Activated T-cell treated with anti-CD3 and anti-CD28 coated beads for 1 hour (primary cell): ENCODE measurements around the gene XPA.
"Not testable (repeated sequence)": the region's sequence is repeated elsewhere in the genome, so short reads cannot be mapped to it uniquely, and the experiment has no call there.

Source experiments
- DNase-seq: peaks from one replicate; pipeline ENCODE4 v3.0.0-alpha.2; 2020; ENCODE audit warnings: low read depth

Gene XPA

GRCh38 chr9:97703437-97704344 lies 6.6 kb upstream of the XPA start:
- DNase-seq: no peak

DNA sequence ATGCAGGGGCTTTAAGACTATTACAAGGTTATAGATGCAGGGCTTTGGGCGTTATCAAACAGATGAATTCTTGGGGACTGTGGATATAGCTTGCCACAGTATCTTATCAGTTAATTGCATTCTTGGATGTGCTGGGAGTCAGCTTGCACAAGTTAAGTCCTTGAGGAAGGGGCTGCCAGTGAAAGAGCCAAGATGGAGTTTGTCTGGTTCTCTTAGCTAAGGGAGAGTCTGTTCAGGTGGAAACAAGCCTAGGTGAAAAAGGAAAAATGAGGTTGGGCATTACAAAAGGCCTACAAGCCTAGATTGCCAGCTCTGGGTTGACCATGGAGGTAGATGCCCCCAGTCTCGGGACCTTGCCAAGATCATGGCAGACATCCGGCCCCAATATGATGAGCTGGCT lies 2.7 kb upstream of the XPA start:
- DNase-seq: not testable (repeated sequence)

DNA sequence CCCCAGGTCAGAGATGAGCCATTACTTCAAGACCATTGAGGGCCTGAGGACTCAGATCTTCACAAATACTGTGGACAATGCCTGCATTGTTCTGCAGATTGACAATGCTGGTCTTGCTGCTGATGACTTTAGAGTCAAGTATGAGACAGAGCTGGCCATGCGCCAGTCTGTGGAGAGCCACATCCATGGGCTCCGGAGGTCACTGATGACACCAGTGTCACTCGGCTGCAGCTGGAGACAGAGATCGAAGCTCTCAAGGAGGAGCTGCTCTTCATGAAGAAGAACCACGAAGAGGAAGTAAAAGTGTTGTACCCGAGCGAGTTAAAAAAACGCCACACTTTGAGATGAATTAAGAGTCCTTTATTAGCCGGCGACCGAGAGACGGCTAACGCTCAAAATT lies 2.1 kb upstream of the XPA start:
- not testable (repeated sequence) for DNase-seq

- no peak for DNase-seq
Measured at GRCh38 chr9:97698865-97699264, 1.7 kb upstream of the XPA start.

GRCh38 chr9:97697837-97698236 lies 697 bp upstream of the XPA start:
- DNase-seq: no peak

GRCh38 chr9:97695995-97696802 lies 941 bp downstream of the XPA start:
- DNase-seq: no peak

GRCh38 chr9:97695390-97695789 lies 1.8 kb downstream of the XPA start:
- DNase-seq: no peak

DNA sequence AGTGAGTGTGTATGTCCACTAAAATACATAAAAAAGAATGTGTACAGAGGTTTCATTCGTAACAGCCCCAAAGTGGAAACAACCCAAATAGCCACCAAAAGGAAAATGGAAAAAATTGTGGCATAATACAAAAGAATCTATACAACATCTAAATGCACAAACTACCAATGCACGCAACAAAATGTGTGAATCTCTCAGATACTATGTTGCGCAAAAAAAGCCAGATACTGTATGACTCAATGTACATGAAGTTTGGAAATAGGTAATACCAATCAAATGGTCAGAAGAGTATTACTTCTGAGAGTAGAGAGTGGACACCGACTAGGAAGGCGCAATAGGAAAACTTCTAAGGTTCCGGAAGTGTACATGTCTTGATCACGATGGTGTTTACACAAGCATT lies 2.4 kb downstream of the XPA start:
- no peak for DNase-seq

GRCh38 chr9:97689401-97690180 lies 7.5 kb downstream of the XPA start:
- DNase-seq: no peak

- DNase-seq: no peak
Measured at GRCh38 chr9:97688654-97689053, 8.5 kb downstream of the XPA start.

- DNase-seq: no peak
Measured at GRCh38 chr9:97682242-97682641, 14.9 kb downstream of the XPA start.

DNA sequence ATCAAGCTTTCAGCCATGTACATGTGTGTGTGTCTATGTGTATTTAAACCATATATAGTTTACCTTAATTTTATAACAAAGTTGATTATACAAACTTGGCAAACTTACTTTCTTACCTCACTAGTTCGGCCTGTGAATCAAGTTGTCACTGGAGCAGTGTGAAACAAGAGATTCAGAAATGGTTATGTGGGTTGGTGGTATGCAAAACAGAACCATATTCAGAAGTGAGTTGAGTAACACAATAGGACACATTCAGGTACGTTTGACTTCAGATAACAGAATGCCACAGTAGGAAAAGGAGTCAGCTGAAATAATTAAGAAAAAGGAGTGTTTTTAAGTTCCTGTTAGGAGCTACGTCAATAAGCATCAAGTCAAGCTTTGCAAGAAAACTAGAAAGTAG lies 21.5 kb downstream of the XPA start:
- DNase-seq: no peak

DNA sequence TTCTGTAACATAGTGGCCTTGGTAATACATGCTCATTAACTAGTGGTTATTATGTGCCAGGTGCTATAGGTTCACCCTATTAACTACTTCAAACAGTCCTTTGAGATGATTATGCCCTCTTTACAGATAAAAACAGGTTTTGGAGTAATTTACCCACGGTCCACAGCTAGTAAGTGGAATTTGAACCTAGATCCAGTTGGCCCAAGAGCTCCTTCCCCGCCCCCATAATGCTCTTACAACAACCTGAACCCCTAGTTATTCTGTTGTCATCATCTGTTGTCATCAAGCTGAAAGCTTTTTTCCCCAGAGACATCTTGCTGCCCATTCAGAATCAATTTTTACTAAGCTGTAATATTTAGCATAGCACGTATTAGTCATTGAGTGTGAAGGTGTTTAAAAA lies 23.2 kb downstream of the XPA start:
- DNase-seq: no peak

DNA sequence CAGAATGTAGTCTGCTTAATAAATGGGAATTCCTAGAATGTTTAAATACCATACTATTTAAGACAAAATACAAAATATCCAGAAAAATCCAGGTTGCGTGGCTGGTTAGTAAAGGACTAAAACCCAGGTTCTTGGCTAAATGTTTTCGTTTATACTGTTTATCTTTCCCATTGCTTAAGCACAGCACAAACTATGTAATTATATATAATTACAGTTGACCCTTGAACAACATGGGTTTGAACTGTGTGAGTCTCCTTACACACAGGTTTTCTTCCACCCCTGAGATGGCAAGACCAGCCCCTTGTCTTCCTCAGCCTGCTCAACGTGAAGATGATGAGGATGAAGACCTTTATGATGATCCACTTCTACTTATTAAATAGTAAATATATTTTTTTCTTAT lies 24.7 kb downstream of the XPA start:
- no peak for DNase-seq

DNA sequence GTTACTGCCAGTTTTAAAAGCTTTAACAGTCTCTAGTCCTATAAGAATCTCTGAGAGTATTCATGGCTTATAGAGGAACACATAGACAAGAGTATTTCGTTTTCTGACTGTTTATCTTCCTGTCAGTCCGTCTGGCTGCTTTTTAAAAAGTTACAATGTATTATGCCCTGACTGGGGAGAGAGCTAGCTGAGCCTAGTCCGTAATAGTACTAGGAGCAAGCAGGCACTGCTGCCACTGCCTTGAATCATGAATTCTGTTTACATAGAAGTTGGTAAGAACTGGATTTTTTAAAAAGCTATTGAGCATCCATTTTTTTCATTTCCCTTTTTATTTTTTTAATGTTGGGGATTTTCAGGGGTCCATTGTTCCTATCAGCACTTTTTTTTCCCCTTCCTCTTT lies 26.6 kb downstream of the XPA start:
- DNase-seq: no peak

GRCh38 chr9:97668485-97668884 lies 28.7 kb downstream of the XPA start:
- no peak for DNase-seq

- no peak for DNase-seq
Measured at GRCh38 chr9:97666907-97667686, 30.0 kb downstream of the XPA start.

DNA sequence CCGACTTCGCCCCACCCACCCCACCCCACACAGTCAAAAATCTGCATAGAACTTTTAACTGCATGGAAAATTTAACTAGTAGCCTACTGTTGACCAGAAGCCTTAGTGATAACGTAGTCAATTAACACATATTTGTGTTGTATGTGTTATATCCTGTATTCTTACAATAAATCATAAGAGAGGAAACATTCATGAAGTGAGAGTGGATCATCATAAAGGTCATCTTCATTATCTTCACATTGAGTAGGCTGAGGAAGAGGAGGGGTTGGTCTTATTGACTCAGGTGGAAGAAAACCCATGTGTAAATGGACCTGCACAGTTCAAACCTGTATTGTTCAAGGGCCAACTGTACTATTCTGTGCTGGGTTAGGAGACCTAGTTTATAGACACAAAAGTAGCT lies 31.4 kb downstream of the XPA start:
- no peak for DNase-seq

DNA sequence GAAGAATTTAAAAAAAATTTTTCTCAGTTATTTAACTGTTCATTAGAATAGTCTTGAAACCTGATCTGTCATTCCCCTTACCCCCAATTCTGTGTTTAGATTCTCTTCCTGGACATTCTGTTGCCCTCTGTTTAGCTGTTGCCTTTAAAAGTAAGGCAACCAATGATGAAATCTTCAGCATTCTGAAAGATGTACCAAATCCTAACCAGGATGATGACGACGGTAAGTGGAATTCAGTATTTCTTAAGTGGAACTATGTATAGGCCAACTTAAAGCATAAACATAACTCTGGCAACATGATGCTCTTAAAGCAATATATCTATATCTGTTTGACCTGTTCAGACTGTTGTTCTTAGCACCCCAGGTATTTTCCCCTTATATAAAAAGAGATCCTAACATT lies 36.3 kb downstream of the XPA start:
- no peak for DNase-seq

GRCh38 chr9:97660340-97660739 lies 36.8 kb downstream of the XPA start:
- DNase-seq: no peak

DNA sequence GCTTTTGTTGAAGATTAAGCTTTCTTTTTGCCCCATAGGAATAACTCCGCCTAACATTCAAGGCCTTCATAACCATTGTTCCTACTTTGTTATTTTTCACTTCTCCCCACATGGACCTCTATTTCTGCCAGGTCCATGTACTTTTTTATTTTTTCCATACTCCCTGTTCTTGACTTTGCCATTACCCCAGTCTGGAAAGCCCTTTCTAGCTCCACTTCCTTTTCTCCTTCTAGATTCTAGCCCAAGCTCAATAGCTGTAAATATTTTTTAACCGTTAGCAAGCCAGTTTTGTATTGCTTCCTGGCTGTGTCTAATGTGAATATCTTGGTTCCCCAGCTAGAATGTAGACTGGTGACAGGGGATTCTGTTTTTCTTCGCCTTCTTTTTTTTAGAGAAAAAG lies 37.4 kb downstream of the XPA start:
- DNase-seq: no peak

- DNase-seq: no peak
Measured at GRCh38 chr9:97658707-97659106, 38.4 kb downstream of the XPA start.
